Neuronal stem cell (in vitro differentiated cells): Measurements from ENCODE around the gene AGBL4.

Experiments used
- DNase-seq: peaks from one replicate; pipeline ENCODE4 v3.0.0-alpha.2; 2013; ENCODE audit warnings: low spot score
- H2AFZ ChIP-seq: one replicate; pipeline ENCODE4 v1.6.1; 2013; ENCODE audit warnings: mild to moderate bottlenecking, low read length, inconsistent platforms
- H2AK5ac ChIP-seq: 2 replicates; pipeline ENCODE4 v1.6.1; 2013; ENCODE audit warnings: low read depth, mild to moderate bottlenecking, inconsistent platforms, low read length, moderate library complexity, mixed read lengths
- H2BK120ac ChIP-seq: 2 replicates; pipeline ENCODE4 v1.6.1; 2013; ENCODE audit warnings: low read depth, mild to moderate bottlenecking, inconsistent platforms, low read length, moderate library complexity, mixed read lengths
- H2BK12ac ChIP-seq: one replicate; pipeline ENCODE4 v1.6.1; 2013; ENCODE audit warnings: low read length, inconsistent platforms
- H2BK15ac ChIP-seq: 2 replicates; pipeline ENCODE4 v1.6.1; 2013; ENCODE audit warnings: mild to moderate bottlenecking, low read length, inconsistent platforms, mixed read lengths
- H2BK5ac ChIP-seq: one replicate; pipeline ENCODE4 v1.6.1; 2013; ENCODE audit warnings: inconsistent platforms, mild to moderate bottlenecking, low read length, moderate library complexity
- H3K14ac ChIP-seq: one replicate; pipeline ENCODE4 v1.6.1; 2013; ENCODE audit warnings: low read length, inconsistent platforms
- H3K18ac ChIP-seq: 2 replicates; pipeline ENCODE4 v1.6.1; 2013; ENCODE audit warnings: low read length, inconsistent platforms
- H3K23ac ChIP-seq: 2 replicates; pipeline ENCODE4 v1.6.1; 2013; ENCODE audit warnings: low read depth, mild to moderate bottlenecking, mixed read lengths, low read length, inconsistent platforms; ENCODE audit not compliant: poor library complexity
- H3K27ac ChIP-seq: replicated peaks from 3 replicates; pipeline ENCODE4 v1.5.1; 2013; ENCODE audit warnings: low read length, inconsistent platforms
- H3K27me3 ChIP-seq, 3 experiments: 2 replicates each; pipeline ENCODE4 v1.6.1; 2013; ENCODE audit warnings: low read length in 3 of 3, mild to moderate bottlenecking in 2 of 3, inconsistent platforms in 1 of 3, low read depth in 1 of 3, mixed read lengths in 1 of 3, moderate library complexity in 1 of 3; ENCODE audit not compliant: control insufficient read depth in 3 of 3, insufficient read depth in 3 of 3
- H3K36me3 ChIP-seq, 2 donors: replicated peaks in 1 of 2; 2 replicates each; pipeline ENCODE4 v1.6.1; 2013; ENCODE audit warnings: low read length in 2 of 2; ENCODE audit not compliant: control insufficient read depth in 2 of 2, insufficient read depth in 2 of 2
- H3K4ac ChIP-seq: 2 replicates; pipeline ENCODE4 v1.6.1; 2013; ENCODE audit warnings: inconsistent platforms, mild to moderate bottlenecking, low read length, moderate library complexity
- H3K4me1 ChIP-seq, 2 donors: 1 replicate in 1 of 2; 2 replicates in 1 of 2; pipeline ENCODE4 v1.6.1; 2013; ENCODE audit warnings: low read length in 2 of 2, low read depth in 1 of 2; ENCODE audit not compliant: control insufficient read depth in 2 of 2, insufficient read depth in 1 of 2
- H3K4me2 ChIP-seq: one replicate; pipeline ENCODE4 v1.6.1; 2013; ENCODE audit warnings: mild to moderate bottlenecking, low read length, inconsistent platforms; ENCODE audit not compliant: insufficient read depth, poor library complexity, severe bottlenecking
- H3K4me3 ChIP-seq, 2 donors: 2 replicates each; pipeline ENCODE4 v1.5.1; 2013; ENCODE audit warnings: low read length in 2 of 2, mild to moderate bottlenecking in 2 of 2, inconsistent platforms in 1 of 2, moderate library complexity in 1 of 2
- H3K79me1 ChIP-seq: one replicate; pipeline ENCODE4 v1.6.1; 2013; ENCODE audit warnings: low read depth, mild to moderate bottlenecking, inconsistent platforms, low read length, moderate library complexity
- H3K9ac ChIP-seq: one replicate; pipeline ENCODE4 v1.6.1; 2013; ENCODE audit warnings: mild to moderate bottlenecking, low read depth, low read length, inconsistent platforms; ENCODE audit not compliant: poor library complexity
- H3K9me3 ChIP-seq, 2 donors: replicated peaks in 1 of 2; 2 replicates each; pipeline versions ENCODE3 to v1.6.1; 2013; ENCODE audit warnings: low read length in 2 of 2, mild to moderate bottlenecking in 2 of 2, inconsistent platforms in 1 of 2, low read depth in 1 of 2, mixed read lengths in 1 of 2, moderate library complexity in 1 of 2; ENCODE audit not compliant: control insufficient read depth in 2 of 2, insufficient read depth in 1 of 2
- H4K8ac ChIP-seq: one replicate; pipeline ENCODE4 v1.6.1; 2013; ENCODE audit warnings: low read depth, mild to moderate bottlenecking, inconsistent platforms, low read length, moderate library complexity
- H4K91ac ChIP-seq: one replicate; pipeline ENCODE4 v1.6.1; 2013; ENCODE audit warnings: low read length, low read depth, mild to moderate bottlenecking, inconsistent platforms; ENCODE audit not compliant: poor library complexity
- WGBS, 2 donors: extraction: QIAGEN DNeasy Blood & Tissue Kit; methylation state at CpG; one replicate each; pipeline ENCODE4 v1.1.7; 2013; ENCODE audit warnings: missing lambda C conversion rate in 2 of 2, mixed read lengths in 1 of 2; ENCODE audit not compliant: insufficient read length in 2 of 2, insufficient replicate concordance in 1 of 2; ENCODE audit errors: extremely low coverage in 2 of 2; 5-methylcytosine and 5-hydroxymethylcytosine counted together

The AGBL4 gene

DNA sequence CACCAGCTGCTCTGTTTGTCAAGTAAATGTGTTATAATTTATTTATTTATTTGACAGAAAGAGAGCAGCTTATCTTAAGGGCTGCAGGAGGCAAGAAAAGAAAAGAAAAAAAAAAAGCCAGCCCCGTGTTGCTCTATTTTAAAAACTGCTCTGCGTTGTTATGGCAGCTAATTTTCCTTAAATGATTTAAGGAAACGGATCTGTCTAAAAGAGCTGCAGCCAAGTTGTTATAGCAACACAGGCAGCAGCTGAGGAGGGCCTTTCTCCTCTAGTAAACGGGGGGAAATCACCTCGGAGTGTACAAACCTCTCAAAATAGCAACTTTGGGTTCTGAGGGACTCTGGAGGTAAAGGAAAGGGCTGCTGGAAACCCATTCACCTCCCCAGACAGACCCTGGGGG, 1396.3 kb downstream of the AGBL4 start:
- H3K9ac ChIP-seq, result no peak overlapping the region
- no peak for DNase-seq
- no peak overlapping the region for H4K91ac ChIP-seq
- peaks cover 0 to 21% (median 0%) of the 10 kb centered on the region in 3 experiments for H3K27me3 ChIP-seq
- H3K36me3 ChIP-seq, result no peaks in the 10 kb centered on the region
- no peak overlapping the region for H2BK12ac ChIP-seq
- no peak overlapping the region for H3K23ac ChIP-seq
- no CpG with 5 or more reads among the region's 5 CpGs for WGBS, 2 donors
- H2AFZ ChIP-seq, result no peak overlapping the region
- H2BK15ac ChIP-seq, result no peak overlapping the region
- H2BK5ac ChIP-seq, result no peak overlapping the region
- no peaks in the 10 kb centered on the region for H3K9me3 ChIP-seq
- no peak overlapping the region for H3K27ac ChIP-seq
- H3K4me1 ChIP-seq, result peaks cover 0 to 3% of the 10 kb centered on the region in 2 donors
- no peak overlapping the region for H4K8ac ChIP-seq
- H3K79me1 ChIP-seq, result no peaks in the 10 kb centered on the region
- H3K4ac ChIP-seq, result no peak overlapping the region
- no peak overlapping the region for H2AK5ac ChIP-seq
- no peak overlapping the region for H2BK120ac ChIP-seq
- H3K4me2 ChIP-seq, result no peak overlapping the region
- no peak overlapping the region for H3K4me3 ChIP-seq
- no peak overlapping the region for H3K18ac ChIP-seq
- no peak overlapping the region for H3K14ac ChIP-seq

DNA sequence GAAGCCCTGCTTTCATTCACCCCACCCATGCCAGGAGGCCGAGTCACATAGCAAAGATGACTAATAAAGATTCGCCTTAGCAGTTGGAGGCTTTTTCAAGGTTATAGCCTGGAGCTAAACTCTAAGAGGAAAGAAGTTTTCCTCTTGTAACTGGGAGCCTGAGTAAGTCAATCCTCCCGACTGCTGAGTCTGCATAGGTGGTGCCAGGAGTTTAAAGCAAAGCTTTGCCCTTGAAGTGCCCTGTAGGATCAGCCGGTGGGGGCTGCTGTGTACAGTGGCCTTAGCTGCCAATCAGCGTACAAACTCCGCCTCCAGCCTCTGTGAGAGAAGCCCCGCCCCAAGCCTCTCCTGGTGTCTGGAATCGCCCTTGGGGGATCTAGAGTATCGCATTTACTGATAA, 1404.2 kb downstream of the AGBL4 start:
- Histone ChIP-seq H2BK15ac (no peak overlapping the region), H4K8ac (no peak overlapping the region), H3K4me3 (no peak overlapping the region), H3K23ac (no peak overlapping the region), H2BK5ac (no peak overlapping the region), H4K91ac (no peak overlapping the region), H2BK12ac (no peak overlapping the region), H2BK120ac (no peak overlapping the region), H3K9me3 (no peaks in the 10 kb centered on the region), H3K27me3 (peaks cover 0 to 9% (median 0%) of the 10 kb centered on the region in 3 experiments), H3K36me3 (no peaks in the 10 kb centered on the region), H3K14ac (no peak overlapping the region), H2AFZ (no peak overlapping the region), H3K18ac (no peak overlapping the region), H3K27ac (no peak overlapping the region), H3K4ac (no peak overlapping the region), H3K9ac (no peak overlapping the region), H3K4me2 (no peak overlapping the region), H2AK5ac (no peak overlapping the region), H3K79me1 (no peaks in the 10 kb centered on the region), H3K4me1 (peaks cover 0 to 3% of the 10 kb centered on the region in 2 donors)
- no peak for DNase-seq
- WGBS, 2 donors, result no CpG with 5 or more reads among the region's 9 CpGs

DNA sequence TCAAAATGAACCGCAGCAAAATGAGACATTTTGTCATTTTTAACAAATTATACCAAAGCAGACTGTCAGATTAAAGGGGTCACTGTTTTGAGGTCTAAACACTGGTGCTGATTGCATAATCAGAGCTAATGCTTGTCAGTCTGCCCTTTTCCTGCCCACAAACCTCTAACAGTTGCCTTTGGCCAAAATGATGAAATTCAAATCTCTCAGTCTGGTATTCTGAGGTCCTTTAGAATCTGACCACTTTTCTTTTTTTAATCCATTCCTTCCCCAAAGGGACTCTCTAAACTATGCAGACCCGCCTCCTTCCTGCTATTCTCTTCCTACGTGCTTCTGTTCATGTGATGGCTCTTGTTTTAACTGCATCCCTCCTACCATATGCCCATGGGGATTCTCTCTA, 1406.5 kb downstream of the AGBL4 start:
- Histone ChIP-seq H2AK5ac (no peak overlapping the region), H3K4me1 (peaks cover 0 to 3% of the 10 kb centered on the region in 2 donors), H3K27ac (no peak overlapping the region), H2BK15ac (no peak overlapping the region), H3K4ac (no peak overlapping the region), H2BK12ac (no peak overlapping the region), H3K23ac (no peak overlapping the region), H3K4me3 (no peak overlapping the region), H3K36me3 (no peaks in the 10 kb centered on the region), H3K14ac (no peak overlapping the region), H3K9ac (no peak overlapping the region), H3K27me3 (peaks cover 0 to 6% (median 0%) of the 10 kb centered on the region in 3 experiments), H3K79me1 (no peaks in the 10 kb centered on the region), H2BK120ac (no peak overlapping the region), H4K8ac (no peak overlapping the region), H3K9me3 (no peaks in the 10 kb centered on the region), H2AFZ (no peak overlapping the region), H3K18ac (no peak overlapping the region), H3K4me2 (no peak overlapping the region), H2BK5ac (no peak overlapping the region), H4K91ac (no peak overlapping the region)
- DNase-seq, result no peak
- no CpG with 5 or more reads among the region's 3 CpGs for WGBS, 2 donors

DNA sequence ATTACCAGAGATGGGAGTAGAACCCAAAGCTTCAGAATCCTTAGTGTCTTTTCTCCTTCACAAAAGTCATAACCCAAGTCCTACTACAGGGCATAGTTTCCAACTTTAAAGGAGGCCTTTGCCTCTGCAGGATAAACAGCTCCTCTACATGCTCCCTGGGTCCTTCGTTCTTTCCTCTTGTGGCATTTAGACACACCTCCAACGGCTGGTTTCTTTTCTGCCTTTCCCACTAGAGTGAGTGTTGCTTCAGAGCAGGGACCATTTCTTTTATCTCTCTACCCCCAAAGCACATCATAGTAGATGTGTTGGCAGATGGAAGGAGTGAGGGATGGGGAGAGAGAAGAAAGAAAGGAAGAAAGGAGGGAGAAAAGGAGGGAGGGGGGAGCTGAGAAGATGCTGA, 1407.0 kb downstream of the AGBL4 start:
- Histone ChIP-seq H3K9ac (no peak overlapping the region), H3K36me3 (no peaks in the 10 kb centered on the region), H3K23ac (no peak overlapping the region), H2BK12ac (no peak overlapping the region), H4K8ac (no peak overlapping the region), H3K27ac (no peak overlapping the region), H2AFZ (no peak overlapping the region), H3K4me3 (no peak overlapping the region), H2AK5ac (no peak overlapping the region), H2BK120ac (no peak overlapping the region), H3K9me3 (no peaks in the 10 kb centered on the region), H3K4me2 (no peak overlapping the region), H4K91ac (no peak overlapping the region), H3K27me3 (peaks cover 0 to 6% (median 0%) of the 10 kb centered on the region in 3 experiments), H3K18ac (no peak overlapping the region), H3K79me1 (no peaks in the 10 kb centered on the region), H3K14ac (no peak overlapping the region), H2BK5ac (no peak overlapping the region), H2BK15ac (no peak overlapping the region), H3K4ac (no peak overlapping the region), H3K4me1 (peaks cover 0 to 3% of the 10 kb centered on the region in 2 donors)
- WGBS, 2 donors, result no CpG with 5 or more reads among the region's 2 CpGs
- DNase-seq, result no peak
